Ramos (cell line): Measurements from ENCODE around the gene ELK3.

Experiments used
- in situ Hi-C: fragments of 300-500 bp; cut with MboI; formaldehyde crosslinking; loops from one replicate; pipeline ENCODE4 v1.14.3; 2022; ENCODE audit warnings: low sequenced_read_pairs; ENCODE audit not compliant: unreplicated experiment

Gene ELK3

DNA sequence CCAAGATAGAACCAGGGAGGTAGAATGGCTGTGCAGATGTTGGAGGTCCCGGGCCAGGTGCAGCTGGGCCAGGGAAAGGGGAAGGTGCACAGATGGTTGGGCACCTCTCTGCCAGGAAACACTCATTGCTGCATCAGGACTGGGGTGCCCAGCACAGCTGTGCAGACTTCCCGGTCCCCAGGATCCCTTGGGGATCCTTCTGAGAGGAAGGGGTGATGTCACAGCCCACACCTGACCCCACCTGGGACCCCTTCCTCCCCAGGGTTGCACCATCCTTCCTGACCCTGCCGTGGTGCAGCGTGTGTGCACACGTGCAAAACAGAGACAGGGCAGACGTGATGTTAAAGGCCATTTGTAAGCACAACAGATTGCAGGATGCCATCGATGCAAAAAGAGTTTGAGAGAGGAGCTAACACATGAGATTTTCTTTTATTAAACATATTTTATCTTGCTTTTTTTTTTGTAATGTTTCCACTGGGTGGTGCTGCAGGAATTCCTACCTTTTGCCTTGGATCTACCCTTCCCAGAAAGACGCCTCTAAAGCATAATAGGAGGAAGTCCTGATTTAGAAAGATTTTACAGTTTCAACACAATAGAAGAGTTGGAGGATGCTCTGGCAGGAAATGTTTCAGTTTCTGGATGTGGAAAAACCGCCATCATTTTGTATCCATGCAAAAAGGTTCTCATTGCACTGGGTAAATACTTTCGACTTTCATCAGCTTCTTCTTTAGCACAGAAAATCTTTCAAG is 14.8 kb downstream of the ELK3 start:
- in situ Hi-C loops, result no loop called here

GRCh38 chr12:96210376-96211055 is 16.3 kb downstream of the ELK3 start:
- in situ Hi-C loops, result loop anchor here (5.0 to 10.0 kb wide), 2 partner anchors 148 to 276 kb away; no protein-coding TSS in a partner anchor

DNA sequence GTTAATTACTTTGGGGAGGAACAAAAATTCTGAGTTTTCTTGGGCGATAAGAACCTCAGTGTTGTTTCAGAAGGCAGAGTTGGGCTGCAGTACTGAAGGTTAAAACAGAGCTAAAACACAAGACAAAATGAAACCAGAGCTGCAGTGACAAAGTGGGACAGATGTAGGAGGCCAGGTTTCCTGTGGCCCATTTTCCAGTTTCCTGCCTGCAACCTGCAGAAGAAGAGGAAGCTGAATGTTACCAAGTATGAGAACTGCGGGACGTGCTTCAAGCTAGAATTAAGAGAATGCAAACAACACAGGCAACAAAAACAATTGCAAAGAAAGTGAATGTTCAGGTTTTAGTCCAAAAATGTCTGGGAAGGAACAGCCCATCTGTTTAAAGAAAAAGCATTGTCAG is 17.8 kb downstream of the ELK3 start:
- in situ Hi-C loops, result loop anchor here (5.0 to 10.0 kb wide), 2 partner anchors 150 to 277 kb away; no protein-coding TSS in a partner anchor

DNA sequence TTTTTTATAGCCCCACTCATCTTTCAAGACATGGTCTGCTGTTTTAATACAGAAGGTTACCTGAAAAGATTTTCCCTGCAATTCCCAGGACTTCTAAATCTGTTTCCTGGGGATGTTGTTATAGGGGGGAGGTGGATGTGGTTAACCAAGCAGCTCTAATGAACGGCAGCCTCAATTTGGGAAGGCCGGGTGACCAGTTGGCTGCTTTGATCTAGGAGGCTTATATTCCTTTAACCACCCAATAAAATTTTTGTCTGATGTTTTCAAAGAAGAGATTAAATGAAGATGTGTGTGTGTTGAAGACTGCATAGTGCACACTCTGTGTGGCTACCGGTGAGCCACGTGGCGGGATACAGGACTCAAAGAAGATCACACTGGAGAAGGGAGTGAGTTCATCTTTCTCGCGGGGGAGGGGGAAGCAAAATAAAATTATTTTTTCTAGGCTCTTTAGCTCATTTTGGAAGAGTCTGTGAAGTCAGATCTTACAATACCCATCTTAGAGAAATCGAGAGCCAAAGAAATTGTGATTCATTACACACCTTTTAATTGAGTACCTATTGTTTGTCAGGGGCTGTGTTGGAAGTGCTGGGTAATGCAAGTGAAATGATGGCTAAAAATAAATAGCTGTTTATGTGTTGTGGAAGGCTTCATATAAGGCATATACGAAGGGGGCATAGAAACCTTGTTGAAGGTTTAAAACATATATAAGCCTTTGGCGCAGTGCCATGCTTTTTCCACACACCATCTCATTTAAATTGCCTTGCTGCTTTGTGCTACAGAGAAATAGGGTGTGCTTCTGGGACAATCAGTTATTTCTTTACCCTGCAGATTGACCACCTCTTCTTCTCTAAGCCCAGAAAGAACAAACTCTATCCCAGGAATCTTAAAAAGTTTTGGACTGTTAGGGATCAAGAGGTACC is 18.5 kb downstream of the ELK3 start:
- in situ Hi-C loops, result loop anchor here (5.0 to 10.0 kb wide), 2 partner anchors 150 to 278 kb away; no protein-coding TSS in a partner anchor

GRCh38 chr12:96213869-96214268 is 19.7 kb downstream of the ELK3 start:
- in situ Hi-C loops, result loop anchor here (5.0 to 10.0 kb wide), 2 partner anchors 152 to 279 kb away; no protein-coding TSS in a partner anchor

DNA sequence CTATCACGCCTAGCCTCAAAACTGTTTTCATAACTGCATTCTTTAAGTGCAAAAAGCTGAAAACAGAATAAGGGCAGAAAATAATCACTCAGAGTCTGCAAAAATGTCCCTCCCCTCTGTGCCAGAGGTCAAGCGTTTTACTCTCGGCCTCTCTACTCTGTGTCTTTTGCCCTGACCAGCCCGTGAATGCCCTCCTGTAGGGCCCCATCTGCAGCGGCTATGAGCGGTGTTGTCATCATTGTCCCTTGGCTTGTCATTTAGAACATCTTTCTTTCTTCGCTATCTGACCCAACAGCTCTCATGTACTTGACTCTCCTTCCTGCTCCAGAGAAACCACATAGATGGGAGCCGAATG is 21.7 kb downstream of the ELK3 start:
- in situ Hi-C loops, result loop anchor here (10.0 kb wide), 1 partner anchor 281 kb away; no protein-coding TSS in a partner anchor

- in situ Hi-C loops, result loop anchor here (10.0 kb wide), 1 partner anchor 284 kb away; no protein-coding TSS in a partner anchor
Observed at GRCh38 chr12:96218989-96219678, 25.0 kb downstream of the ELK3 start.

DNA sequence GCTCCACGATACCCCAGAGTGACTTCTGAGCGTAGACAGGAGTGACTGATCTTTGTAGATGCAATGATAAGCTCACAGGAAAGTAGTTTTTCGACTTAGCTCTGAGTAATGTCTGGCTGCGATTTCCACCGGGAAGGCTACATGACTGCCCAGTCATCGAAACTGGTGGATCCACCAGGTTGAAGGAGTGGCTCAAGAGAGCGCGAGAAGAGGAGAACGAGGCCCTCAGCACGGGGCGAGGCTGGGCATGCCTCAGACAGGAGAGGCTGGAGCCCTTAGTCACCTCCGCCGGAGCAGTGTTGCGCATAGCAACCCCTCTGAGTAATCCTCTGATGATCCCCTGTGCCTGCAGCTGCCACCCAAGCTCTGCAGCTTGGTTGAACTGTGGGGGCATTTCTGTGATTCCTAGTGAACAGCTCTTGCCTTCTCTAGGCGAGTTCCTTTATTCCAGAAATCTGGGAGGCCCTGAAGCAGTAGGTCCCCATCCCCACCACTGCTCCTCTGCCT is 25.6 kb downstream of the ELK3 start:
- in situ Hi-C loops, result loop anchor here (10.0 kb wide), 1 partner anchor 285 kb away; no protein-coding TSS in a partner anchor

- in situ Hi-C loops, result no loop called here
Observed at GRCh38 chr12:96220902-96221301, 26.7 kb downstream of the ELK3 start.

- in situ Hi-C loops, result no loop called here
Observed at GRCh38 chr12:96221391-96221790, 27.2 kb downstream of the ELK3 start.

GRCh38 chr12:96223411-96224218 is 29.4 kb downstream of the ELK3 start:
- in situ Hi-C loops, result no loop called here

DNA sequence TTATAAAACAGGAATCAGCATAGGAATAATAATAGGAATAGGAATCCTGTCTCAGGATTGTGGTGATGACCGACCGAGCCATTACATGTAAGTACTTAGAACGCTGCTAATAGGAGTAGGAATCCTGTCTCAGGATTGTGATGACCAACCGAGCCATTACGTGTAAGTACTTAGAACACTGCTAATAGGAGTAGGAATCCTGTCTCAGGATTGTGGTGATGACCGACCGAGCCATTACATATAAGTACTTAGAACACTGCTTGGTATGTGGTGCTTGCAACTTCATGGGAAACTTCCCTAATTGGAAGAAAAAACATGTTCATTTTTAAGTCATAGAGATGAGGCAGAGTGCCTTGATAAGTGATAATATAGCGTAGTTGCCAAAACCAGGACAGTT is 30.0 kb downstream of the ELK3 start:
- in situ Hi-C loops, result no loop called here

- in situ Hi-C loops, result no loop called here
Observed at GRCh38 chr12:96225044-96225855, 31.1 kb downstream of the ELK3 start.

DNA sequence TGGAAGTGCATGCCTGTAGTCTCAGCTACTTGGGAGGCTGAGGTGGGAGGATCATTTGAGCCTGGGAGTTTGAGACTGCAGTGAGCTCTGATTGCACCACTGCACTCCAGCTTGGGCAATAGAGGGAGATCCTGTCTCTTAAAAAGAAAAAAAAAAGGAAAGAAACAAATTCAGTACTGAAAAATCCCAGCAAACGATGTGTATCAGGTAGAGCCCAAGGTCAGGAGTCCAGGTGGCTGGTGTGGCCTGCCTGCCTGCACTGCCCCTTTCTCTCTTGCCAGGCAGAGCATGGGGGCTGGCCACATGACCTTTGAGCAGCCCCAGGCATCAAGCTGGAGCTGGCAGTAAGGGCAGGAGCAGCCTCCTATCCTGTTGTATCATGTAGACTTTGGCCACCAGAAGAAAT is 31.8 kb downstream of the ELK3 start:
- in situ Hi-C loops, result no loop called here

DNA sequence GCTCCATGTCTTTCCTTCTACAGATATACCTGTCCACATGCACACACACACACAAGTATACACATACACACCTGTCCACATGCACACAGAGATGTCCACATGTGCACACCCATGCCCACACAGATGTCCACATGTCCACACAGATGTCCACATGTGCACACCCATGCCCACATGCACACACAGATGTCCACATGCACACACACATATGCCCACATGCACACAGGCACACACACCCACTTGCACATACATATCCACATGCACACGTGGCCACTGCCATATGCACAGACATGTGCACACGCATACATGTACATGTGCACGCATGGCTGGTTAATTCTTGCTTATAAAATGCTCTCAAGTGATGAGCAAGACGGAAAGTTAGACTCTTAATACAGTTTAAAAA is 32.2 kb downstream of the ELK3 start:
- in situ Hi-C loops, result no loop called here

DNA sequence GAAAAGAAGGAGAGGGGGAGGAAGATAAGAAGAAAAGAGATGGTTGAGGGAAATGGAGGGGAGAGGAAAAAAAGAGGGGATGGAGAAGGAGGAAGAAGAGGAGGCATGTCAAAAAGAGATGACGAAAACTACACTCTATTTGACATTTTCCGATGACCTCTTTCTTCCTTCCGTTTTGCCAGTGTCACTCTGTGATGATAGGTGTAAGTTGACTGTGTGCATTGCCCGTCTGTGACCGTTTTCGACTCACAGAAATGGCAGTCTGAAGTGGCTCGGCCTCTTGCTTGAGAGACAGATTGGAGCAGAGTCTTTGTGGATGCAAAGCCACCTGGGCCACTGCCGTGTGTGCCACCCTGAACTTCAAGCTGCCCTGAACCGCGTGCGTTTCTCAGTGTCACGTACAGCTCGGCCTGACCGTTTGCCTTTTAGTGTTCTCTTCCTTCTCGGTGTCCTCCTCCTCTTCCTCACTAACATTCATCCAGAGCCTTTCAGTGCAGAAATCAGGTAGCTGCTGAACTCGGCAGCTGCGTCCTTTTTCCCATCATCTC is 32.7 kb downstream of the ELK3 start:
- in situ Hi-C loops, result no loop called here

- in situ Hi-C loops, result no loop called here
Observed at GRCh38 chr12:96227365-96228106, 33.4 kb downstream of the ELK3 start.
